Islet of Langerhans (tissue), 1 donor: ENCODE measurements around the gene PLA2G3.

Experiments used
- FAIRE-seq: peaks from one replicate; lab custom pipeline; 2011; peaks lifted over from hg19 to GRCh38; lab: Jason Lieb, UNC

Gene PLA2G3

DNA sequence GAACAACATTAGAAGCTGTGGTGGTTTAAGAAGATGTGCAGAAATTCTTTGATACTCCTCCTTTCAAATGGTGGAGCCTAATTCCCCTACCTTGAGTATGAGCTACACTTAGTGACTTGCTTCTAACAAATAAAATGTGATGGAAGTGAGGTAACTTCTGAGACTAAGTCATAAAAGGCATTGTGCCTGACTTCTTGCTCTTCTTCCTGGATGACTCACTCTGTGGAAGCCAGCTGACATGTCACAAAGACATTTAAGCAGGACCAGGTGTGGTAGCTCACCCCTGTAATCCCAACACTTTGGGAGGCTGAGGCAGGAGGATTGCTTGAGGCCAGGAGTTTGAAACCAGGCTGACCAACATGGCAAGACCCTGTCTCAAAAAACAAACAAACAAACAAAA, 3.9 kb upstream of the PLA2G3 start:
- no peak for FAIRE-seq

DNA sequence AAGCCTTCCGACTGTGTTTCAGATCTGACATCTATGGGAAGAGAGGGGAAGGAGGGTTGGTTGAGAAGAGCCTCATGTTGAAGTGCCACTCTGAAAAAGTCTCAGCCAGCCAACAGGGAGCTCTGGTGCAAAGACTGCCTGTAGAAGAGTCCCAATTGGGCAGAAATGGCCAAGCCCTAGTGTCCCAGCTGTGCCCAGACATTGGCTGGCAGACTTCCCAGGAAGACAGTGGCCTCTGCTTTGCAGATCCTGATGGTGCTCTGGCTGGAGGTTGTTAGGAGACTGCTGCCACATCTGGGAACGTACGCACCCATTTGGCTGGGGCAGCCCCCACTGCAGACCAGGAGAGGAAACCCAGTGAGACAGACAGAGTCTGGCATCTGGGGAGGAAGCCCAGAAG, 3.2 kb upstream of the PLA2G3 start:
- FAIRE-seq, result no peak

DNA sequence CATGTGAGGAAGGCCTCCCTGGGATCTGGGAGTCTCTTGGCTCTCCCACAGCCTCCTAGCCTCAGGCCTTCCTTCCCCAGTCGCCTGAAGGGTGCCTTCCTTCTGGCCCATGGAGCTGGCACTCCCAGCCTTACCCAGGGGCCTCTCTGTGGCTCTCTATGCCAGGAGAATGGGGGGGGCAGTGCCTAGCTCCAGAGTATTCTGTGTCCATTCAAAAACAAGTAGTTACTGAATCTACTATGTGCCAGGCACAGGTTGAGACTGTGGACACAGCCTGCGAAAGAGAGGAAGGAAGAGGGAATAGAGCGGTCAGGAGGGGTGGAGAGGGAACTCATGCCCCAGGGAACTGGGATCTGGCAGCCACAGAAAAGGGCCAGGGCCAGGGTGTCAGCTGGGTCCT, 2.7 kb upstream of the PLA2G3 start:
- FAIRE-seq, result no peak

DNA sequence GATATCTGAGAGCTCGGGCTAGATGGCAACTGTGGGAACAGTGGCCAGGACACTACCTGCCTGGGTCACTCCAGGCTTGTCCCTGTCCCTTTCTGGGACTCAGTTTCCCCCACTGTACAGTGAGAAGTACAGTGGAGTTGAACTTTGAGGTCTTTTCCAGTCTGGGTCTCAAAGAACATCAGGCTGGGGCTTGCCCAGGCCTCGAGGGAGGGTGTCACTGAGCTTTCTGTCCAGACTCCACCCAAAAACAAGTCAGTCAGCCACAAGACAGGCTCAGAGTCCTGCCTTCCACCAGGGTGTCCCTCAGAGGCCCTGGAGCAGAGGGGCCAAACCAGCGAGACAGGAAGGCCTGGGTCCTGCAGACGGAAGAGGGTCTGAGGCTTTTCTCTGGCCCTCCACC, 2.0 kb upstream of the PLA2G3 start:
- FAIRE-seq, result no peak

DNA sequence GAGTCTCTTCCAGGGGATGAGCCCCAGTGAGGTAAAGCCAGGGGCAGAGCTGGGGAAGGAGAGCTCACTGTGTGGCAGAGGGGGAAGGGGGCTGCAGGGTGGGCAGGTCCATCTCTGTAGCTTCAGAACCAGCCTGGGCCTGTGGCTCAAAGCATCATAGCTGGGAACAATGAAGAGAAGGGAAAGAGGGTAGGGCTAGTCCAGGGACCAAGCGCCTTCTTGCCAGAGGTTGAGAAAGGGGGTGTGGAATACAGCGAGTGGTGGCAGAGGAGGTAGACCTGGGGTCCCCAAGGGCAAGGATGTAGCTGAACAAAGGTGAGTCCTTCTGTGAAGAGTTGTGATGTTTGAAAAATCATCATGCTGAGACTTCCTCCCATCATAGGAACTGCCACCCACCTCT, 1.2 kb upstream of the PLA2G3 start:
- FAIRE-seq, result no peak

DNA sequence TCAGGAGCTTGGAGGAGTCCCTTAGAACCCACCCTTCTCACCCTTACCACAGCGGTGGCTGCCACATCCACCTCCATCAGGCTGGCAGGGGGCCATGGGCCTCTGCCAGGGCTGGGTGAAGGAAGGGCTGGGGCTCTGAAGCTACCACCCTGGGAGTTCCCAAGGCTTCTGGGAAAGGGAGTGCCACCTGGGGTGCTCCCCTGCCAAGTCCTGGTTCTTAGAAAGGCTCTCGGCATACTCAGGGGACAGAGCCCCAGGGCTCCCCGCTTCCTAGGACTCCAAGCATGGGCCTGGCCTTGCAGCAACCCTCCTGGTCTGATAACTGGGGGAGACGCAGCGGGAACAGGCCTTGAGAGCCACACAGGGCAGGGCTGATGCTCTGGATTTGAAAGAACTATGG, 438 bp upstream of the PLA2G3 start:
- no peak for FAIRE-seq

DNA sequence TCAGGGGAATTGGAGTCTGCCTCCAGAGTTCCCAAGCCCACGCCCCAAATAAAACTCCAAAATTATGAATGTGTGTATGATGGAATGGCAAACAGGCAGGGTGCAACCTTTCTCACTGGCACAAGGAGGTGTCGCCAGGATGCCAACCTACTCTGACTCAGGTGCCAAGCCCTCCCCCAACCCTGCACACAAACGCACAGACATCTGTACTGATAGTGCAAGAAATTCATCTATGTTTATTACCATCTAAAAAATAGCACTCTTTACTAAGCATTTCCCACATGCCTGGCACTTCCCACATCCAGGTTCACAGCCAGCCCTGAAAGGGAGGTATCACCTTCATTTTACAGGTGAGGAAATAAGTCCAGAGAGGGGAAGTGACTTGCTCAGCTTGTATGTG, 1.2 kb downstream of the PLA2G3 start:
- no peak for FAIRE-seq

DNA sequence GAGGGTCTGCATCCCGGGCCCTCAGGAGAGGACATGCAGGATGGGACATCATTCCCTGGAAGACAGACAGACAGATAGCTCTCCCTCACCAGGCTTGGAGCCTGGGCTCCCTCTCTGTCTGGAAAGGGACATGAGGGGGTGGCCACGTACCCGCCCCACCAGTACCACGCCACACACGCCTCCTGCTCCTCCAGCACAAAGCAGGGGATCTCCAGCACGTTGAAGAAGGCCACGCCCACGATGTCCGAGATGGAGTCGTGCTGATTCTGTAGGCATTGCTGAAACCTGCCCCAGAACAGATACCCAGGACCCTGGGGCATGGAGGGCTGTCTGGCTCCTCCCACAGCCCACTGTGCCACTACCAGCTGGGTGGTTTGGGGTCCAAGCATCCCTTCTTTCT, 2.2 kb downstream of the PLA2G3 start:
- FAIRE-seq, result no peak

DNA sequence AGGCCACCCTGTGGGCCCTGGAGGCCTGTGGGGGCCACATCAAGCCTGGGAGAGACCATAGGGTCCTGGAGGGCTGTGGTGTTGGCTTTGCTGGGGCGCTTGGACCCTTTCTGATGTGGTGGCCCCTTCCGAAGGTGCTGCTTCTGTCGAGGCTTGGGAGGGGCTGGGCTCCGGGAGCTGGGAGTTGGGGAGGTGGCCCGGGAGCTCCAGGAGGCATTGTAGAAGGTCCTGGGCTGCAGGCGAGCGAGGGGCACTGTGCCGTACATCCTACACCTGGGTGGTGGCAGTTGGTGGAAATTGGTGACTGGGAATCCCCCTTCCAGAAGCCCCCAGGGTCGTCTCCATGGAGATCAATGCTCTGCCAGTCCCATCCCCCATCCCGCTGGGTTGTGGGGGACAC, 2.6 kb downstream of the PLA2G3 start:
- FAIRE-seq, result no peak

DNA sequence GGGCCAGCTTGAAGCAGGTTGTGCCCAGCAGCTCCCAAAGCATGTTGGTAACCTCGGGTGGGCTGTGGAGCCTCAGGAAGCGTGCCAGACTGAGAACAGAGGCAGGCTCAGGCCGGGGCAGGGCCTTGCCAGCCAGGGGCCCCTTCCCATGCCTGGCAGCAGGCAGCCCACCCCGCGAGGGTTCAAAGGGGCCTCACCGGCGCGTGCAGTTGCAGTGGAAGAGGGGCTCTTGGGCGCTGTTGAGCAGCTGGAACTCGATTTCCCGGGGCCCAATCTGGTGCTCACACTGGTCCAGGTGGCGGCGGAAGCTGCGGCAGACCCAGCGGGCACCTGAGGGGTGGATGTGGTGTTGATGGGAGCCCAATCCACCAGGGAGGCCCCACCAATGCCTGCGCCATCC, 3.6 kb downstream of the PLA2G3 start:
- FAIRE-seq, result no peak

DNA sequence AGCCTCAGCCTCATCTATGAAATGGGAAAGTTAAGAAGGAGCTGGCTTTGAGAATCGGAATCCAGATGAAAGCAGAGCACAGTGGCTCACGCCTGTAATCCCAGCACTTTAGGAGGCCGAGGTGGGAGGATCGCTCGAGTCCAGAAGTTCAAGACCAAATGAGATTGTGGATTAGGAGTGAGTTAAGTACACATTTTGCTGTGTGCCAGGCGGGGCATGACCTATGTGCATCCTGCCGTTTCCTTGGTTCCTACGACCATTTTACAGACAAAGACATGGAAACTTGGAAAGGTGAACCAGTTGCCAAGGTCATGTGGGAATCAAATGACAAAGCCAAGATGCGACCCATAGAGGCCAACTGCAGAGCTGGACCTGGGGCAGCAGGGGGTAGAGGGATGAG, 4.2 kb downstream of the PLA2G3 start:
- no peak for FAIRE-seq

DNA sequence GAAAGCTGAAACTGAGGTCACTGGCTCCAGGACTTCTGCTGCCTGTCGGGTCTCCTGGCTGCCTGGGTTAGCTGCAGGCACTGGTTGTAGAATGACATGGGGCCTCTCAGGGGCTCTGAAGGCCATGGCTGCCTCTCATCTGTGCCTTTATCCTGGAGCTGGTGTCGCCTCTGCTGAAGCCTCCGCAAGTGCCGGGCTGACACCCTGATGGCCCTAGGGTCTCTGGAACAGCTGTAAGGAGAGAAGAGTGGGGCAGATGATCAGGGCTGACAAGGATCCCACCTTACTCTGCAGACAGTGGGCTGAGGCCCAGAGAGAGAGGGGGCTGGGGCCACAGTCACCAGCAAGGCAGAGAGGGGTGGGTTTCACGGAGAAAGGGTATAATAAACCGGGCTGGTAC, 4.6 kb downstream of the PLA2G3 start:
- FAIRE-seq, result no peak

DNA sequence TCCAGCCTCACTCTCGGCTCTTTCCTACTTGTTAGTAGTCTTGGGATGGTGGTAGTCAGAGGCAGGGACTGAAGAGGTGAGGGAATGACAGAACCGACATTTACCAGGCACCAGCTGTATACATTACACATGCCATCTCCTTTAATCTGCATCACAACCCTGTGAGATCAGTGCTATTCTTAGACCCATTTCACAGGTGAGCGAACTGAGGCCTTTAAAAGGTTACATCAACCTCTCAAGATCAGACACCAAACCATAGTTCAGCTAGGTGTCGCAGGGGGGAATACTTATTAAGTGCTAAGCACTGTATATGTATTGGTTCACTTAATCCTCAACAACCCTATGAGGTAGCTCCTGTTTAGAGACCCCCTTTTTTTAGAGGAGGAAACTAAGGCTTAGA, 5.6 kb downstream of the PLA2G3 start:
- FAIRE-seq, result no peak

DNA sequence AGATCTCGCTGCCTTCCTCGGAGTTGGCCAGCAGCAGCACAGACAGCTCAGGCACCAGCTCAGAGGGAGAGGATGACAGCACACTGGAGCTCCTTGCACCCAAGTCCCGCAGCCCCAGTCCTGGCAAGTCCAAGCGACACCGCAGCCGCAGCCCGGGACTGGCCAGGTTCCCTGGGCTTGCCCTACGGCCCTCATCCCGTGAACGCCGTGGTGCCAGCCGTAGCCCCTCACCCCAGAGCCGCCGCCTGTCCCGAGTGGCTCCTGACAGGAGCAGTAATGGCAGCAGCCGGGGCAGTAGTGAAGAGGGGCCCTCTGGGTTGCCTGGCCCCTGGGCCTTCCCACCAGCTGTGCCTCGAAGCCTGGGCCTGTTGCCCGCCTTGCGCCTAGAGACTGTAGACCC, 6.4 kb downstream of the PLA2G3 start:
- no peak for FAIRE-seq

DNA sequence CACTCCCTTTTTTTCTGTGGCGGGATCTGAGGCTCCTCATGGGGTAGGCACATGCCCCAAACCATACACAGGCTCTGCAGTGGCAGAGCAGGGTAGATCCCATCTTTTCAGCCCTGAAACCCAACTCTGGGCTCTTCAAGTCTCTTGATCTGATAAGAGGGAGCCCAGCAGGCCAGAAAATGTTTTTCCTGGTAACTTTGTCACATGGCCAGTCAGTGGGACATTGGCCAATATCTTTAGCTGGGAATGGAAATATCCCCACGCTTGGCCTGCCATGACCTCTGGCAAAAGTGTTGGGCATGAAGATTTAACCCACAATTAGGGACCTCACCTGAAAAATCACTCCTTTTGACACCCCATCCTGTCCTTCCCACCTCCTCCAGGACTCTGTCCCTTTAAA, 9.4 kb downstream of the PLA2G3 start:
- FAIRE-seq, result no peak

DNA sequence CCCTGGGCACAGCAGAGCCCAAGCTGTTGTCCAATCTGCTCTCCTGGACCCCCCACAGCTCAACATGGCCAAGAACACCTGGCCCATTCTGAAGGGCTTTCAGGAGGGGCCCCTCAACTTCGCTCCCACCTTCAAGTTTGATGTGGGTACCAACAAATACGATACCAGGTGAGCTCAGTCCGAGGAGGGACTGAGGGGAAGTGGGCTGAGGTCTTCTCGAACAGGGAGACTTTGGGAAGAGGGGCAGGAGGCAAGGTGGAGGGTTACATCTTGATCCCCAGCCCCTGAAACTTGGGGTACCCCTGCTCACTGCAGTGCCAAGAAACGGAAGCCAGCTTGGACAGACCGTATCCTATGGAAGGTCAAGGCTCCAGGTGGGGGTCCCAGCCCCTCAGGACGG, 12.2 kb downstream of the PLA2G3 start:
- no peak for FAIRE-seq

DNA sequence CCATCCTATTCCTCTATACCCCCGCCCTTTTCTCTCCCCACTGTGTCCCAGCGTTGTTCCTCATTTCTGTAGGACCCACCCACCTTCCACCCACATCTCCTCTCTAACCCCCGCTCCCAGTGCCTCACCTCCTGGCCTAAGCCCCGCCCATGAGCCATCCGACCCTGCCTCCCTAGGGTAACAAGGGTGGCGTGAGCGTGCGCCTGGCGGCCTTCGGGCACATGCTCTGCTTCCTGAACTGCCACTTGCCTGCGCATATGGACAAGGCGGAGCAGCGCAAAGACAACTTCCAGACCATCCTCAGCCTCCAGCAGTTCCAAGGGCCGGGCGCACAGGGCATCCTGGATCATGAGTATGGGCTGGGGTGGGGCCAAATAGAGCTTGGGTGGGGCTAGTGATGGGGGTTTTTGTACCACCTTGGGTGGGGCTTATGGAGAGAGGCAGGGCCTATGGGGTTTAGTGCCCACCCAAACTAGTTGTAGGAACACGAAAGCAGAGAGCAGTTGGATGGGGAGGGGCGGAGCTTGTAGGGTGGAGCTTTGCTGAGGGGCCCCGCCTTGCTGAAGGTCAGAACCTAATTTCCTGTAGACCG, 13.0 kb downstream of the PLA2G3 start:
- no peak for FAIRE-seq

DNA sequence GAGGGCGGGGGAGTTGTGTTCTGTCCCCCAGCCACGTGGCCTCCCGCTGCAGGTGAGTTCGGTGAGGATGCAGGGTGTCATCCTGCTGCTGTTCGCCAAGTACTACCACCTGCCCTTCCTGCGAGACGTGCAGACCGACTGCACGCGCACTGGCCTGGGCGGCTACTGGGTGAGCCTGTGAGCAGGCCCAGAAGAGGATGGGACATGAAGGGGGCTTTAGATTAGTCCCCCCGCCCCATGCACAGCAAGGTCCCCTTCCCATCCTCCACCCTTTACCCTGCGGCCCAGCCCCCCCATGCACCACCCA, 13.5 kb downstream of the PLA2G3 start:
- FAIRE-seq, result no peak

DNA sequence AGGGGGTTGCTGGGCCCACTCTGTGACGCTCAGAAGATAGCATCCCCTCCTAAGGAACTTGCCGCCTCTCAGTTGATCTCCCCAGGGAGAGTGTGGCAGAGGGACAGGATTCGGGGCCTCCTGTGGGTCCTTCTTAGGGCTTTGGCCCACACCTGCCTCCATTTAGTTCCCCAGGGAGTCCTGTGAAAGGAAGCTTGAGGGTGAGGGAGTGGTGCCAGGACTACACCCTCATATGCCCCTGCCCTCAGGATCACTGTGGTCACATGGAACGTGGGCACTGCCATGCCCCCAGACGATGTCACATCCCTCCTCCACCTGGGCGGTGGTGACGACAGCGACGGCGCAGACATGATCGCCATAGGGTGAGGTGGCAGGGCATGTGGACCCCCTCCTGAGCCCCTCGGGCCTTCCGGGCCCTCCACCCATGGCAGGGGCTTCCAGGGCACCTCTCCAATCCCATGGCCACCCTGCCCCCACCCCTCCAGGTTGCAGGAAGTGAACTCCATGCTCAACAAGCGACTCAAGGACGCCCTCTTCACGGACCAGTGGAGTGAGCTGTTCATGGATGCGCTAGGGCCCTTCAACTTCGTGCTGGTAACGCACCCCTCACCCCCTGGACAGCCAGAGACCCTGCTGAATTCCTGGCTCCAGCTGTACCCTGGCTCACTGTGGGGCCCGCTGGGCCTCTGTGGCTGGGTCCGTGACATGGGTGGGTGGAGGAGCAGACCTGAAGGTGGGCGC, 14.0 kb downstream of the PLA2G3 start:
- FAIRE-seq, result no peak

DNA sequence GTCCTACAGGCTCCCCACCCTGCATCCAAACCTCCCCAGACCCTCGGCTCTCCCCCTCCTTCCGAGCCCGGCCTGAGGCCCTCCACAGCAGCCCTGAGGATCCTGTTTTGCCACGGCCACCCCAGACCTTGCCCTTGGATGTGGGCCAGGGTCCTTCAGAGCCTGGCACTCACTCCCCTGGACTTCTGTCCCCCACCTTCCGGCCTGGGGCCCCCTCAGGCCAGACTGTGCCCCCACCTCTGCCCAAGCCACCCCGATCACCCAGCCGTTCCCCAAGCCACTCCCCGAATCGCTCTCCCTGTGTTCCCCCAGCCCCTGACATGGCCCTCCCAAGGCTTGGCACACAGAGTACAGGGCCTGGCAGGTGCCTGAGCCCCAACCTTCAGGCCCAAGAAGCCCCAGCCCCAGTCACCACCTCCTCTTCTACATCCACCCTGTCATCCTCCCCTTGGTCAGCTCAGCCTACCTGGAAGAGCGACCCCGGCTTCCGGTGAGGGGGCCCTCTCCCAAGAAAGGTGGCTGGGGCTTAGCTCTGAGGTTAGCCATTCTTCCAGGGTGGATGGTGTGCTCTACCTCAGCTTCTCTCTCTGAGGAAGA, 14.7 kb downstream of the PLA2G3 start:
- no peak for FAIRE-seq

DNA sequence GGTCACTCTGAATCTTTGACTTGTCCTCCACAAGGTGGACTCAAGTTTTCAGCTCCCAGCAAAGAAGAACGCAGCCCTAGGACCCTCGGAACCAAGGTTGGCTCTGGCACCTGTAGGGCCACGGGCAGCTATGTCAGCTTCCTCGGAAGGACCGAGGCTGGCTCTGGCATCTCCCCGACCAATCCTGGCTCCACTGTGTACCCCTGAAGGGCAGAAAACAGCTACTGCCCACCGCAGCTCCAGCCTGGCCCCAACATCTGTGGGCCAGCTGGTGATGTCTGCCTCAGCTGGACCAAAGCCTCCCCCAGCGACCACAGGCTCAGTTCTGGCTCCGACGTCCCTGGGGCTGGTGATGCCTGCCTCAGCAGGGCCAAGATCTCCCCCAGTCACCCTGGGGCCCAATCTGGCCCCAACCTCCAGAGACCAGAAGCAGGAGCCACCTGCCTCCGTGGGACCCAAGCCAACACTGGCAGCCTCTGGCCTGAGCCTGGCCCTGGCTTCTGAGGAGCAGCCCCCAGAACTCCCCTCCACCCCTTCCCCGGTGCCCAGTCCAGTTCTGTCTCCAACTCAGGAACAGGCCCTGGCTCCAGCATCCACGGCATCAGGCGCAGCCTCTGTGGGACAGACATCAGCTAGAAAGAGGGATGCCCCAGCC, 15.4 kb downstream of the PLA2G3 start:
- no peak for FAIRE-seq

DNA sequence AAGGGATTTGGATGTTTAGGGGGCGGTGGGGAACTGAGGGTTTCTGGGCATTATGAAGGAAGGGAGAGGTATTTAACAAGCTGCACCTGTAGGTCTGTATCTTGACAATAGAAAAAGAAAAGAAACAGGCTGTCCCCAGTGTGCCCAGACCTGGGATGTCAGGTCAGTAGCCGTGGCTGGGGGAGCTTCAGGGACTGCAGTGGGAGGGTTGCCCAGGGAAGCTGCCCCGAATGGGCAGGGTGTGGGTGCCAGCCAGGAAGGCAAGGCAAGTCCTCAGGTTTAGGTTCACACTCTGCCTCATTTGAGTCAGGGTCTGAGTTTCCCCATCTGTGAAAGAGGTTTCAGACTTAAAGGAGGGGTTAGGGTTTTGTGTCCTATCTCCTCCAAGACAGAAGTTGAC, 16.0 kb downstream of the PLA2G3 start:
- no peak for FAIRE-seq

DNA sequence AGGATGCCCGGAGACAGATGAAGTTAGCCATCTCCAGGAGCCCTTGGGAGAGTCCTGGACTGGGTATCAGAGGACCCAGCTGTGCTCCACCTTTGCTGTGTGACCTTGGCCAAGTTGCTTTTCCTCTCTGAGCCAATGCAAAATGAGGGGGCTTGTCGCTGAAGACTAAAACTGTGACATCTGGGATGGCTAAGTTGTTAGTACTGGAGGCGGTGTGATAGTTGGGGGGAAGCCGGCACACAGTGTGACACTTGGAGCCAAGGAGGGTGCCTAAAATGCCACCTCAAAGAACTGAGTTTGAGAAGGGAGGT, 17.1 kb downstream of the PLA2G3 start:
- FAIRE-seq, result no peak
